ENCODE results near the gene PRKCZ. TPM values are rescaled to one million over a fixed set of nuclear protein-coding genes. Genes with fewer than 3 reads are reported as not detected.

PRKCZ gene
- total RNA-seq, 1 donor from 2014 or later, result 33.4 TPM

- Histone ChIP-seq H3K9ac (no peak overlapping the region), H3K4me2 (peak overlapping the region; percentile 72), H4K20me1 (ENCODE audit: low read depth) (no peaks in the 10 kb centered on the region), H3K9me3 (ENCODE audit: low read depth) (no peaks in the 10 kb centered on the region), H3F3A (ENCODE audit: low read depth) (peaks cover 18% of the 10 kb centered on the region), H3K4me3 (peak overlapping the region; percentile 30), H2AFZ (replicated peaks) (peak overlapping the region; percentile 92), H3K79me2 (ENCODE audit: low read depth) (no peaks in the 10 kb centered on the region), H3K27ac (no peak overlapping the region), H3K27me3 (peaks cover 52% of the 10 kb centered on the region), H3K36me3 (no peaks in the 10 kb centered on the region), H3K4me1 (peaks cover 21% of the 10 kb centered on the region)
- peaks cover 14% of the 10 kb centered on the region for H3K4me1 Mint-ChIP-seq
- no peaks in the 10 kb centered on the region for H3K36me3 Mint-ChIP-seq
- DNase-seq (ENCODE audit: low spot score), result peak; percentile 82
- peaks cover 33% of the 10 kb centered on the region for H3K27me3 Mint-ChIP-seq (ENCODE audit: insufficient read depth, low read depth)
- no peak overlapping the region for H3K4me3 Mint-ChIP-seq
- TF ChIP-seq, protein P1, sequence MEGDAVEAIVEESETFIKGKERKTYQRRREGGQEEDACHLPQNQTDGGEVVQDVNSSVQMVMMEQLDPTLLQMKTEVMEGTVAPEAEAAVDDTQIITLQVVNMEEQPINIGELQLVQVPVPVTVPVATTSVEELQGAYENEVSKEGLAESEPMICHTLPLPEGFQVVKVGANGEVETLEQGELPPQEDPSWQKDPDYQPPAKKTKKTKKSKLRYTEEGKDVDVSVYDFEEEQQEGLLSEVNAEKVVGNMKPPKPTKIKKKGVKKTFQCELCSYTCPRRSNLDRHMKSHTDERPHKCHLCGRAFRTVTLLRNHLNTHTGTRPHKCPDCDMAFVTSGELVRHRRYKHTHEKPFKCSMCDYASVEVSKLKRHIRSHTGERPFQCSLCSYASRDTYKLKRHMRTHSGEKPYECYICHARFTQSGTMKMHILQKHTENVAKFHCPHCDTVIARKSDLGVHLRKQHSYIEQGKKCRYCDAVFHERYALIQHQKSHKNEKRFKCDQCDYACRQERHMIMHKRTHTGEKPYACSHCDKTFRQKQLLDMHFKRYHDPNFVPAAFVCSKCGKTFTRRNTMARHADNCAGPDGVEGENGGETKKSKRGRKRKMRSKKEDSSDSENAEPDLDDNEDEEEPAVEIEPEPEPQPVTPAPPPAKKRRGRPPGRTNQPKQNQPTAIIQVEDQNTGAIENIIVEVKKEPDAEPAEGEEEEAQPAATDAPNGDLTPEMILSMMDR (IDR thresholded peaks at IDR 0.05), result peak; percentile 77
- no peak for TF ChIP-seq EZH2 (IDR thresholded peaks at IDR 0.05)
- H3K27ac Mint-ChIP-seq, result no peak overlapping the region
- H3K9me3 Mint-ChIP-seq, result peaks cover under 1% of the 10 kb centered on the region
These were observed 5.5 kb upstream of the PRKCZ start for GRCh38 chr1:2044510-2045319.

DNA sequence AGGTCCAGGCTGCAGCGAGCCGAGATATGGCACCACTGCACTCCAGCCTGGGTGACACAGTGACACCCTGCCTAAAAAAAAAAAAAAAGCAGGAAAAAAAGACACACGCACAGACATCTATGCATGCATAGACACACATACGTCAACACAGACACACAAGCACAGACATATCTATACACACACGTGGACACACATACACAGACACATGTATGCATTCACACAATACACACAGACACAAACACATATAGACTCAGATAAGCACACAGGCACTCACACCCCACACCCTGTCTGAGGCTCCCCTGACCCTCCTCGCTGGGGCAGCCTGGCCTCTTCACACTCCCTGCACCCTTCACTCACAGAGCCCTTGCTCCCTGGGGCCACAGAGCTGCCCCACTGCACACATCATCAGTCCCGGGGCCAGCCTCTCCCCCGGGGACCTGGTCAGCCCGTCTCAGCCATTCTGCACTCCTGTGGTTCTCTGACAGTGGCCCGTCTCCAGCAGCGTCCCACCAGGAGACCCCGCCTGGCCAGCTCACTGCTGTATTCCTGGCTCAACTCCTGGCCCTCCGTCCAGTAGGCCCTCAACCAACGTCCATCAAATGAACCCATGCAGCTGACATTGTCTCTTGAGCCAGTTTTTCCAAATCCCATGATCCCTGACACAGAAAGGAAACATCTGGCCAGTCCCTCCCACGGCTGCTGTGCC is 4.6 kb upstream of the PRKCZ start:
- Histone ChIP-seq H3K9ac (no peak overlapping the region), H3K79me2 (ENCODE audit: low read depth) (peaks cover 2% of the 10 kb centered on the region), H3K27me3 (peaks cover 53% of the 10 kb centered on the region), H4K20me1 (ENCODE audit: low read depth) (no peaks in the 10 kb centered on the region), H3K4me3 (no peak overlapping the region), H2AFZ (replicated peaks) (no peak overlapping the region), H3K27ac (no peak overlapping the region), H3K4me1 (peaks cover 21% of the 10 kb centered on the region), H3K36me3 (no peaks in the 10 kb centered on the region), H3K4me2 (no peak overlapping the region), H3K9me3 (ENCODE audit: low read depth) (no peaks in the 10 kb centered on the region), H3F3A (ENCODE audit: low read depth) (peaks cover 21% of the 10 kb centered on the region)
- H3K27ac Mint-ChIP-seq, result peak overlapping the region; percentile 90
- H3K9me3 Mint-ChIP-seq, result no peaks in the 10 kb centered on the region
- peaks cover 14% of the 10 kb centered on the region for H3K4me1 Mint-ChIP-seq
- no peak for TF ChIP-seq EZH2phosphoT487 (IDR thresholded peaks at IDR 0.05)
- TF ChIP-seq, protein P1 (IDR thresholded peaks at IDR 0.05), result no peak
- TF ChIP-seq EZH2 (IDR thresholded peaks at IDR 0.05), result no peak
- H3K27me3 Mint-ChIP-seq (ENCODE audit: insufficient read depth, low read depth), result peaks cover 34% of the 10 kb centered on the region
- DNase-seq (ENCODE audit: low spot score), result no peak
- peak overlapping the region; percentile 69 for H3K4me3 Mint-ChIP-seq
- no peaks in the 10 kb centered on the region for H3K36me3 Mint-ChIP-seq

DNA sequence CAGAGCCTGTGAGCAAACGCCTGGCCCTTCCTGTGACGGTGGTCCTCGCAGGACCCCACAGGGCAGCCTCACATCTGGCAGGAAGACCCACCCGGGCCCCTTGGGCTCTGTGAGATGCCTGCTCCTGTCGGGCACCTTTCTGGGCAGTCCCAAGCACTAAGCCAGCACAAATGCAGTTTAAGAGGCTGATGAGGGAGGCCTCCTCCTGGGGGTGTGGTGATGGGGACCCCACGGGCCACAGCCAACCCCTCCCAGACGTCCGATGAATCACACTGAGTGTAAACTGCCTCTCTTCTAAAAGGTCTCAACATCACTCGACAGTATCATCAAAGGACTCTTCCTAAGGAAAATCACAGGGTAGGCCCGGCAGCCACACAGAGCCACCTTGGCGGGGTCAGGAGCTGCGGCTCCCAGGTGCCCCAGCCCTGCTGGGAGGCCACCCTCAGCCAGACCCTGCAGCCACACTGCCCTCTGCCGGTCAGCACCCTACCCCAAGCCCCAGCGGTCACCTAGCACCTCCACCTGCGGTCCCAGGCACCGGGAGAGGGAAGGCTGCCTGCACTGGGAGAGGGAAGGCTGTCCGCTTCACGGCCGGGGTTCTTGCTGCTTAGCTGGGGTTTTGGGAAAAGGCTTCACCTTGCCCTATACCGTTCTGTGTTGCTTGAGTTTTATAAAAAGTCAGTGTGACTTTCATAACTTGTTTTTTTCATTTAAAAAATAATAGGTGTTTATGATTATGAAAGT is 3.9 kb upstream of the PRKCZ start:
- no peak overlapping the region for H3K4me3 Mint-ChIP-seq
- peaks cover 38% of the 10 kb centered on the region for H3K27me3 Mint-ChIP-seq (ENCODE audit: insufficient read depth, low read depth)

More for the DNA sequence above, 3.9 kb upstream of the PRKCZ start:
- no peaks in the 10 kb centered on the region for H3K36me3 ChIP-seq
- H3K4me3 ChIP-seq, result no peak overlapping the region
- no peaks in the 10 kb centered on the region for H3K36me3 Mint-ChIP-seq
- H3K27ac Mint-ChIP-seq, result no peak overlapping the region
- peaks cover 14% of the 10 kb centered on the region for H3K4me1 Mint-ChIP-seq
- no peak overlapping the region for H2AFZ ChIP-seq (replicated peaks)
- H4K20me1 ChIP-seq (ENCODE audit: low read depth), result peaks cover 5% of the 10 kb centered on the region
- no peak overlapping the region for H3K9ac ChIP-seq
- no peak overlapping the region for H3K4me2 ChIP-seq
- no peak for TF ChIP-seq EZH2phosphoT487 (IDR thresholded peaks at IDR 0.05)
- TF ChIP-seq, protein P1 (IDR thresholded peaks at IDR 0.05), result peak; percentile 85
- peak; percentile 12 for TF ChIP-seq EZH2 (IDR thresholded peaks at IDR 0.05)
- H3K27ac ChIP-seq, result no peak overlapping the region
- H3K9me3 ChIP-seq (ENCODE audit: low read depth), result no peaks in the 10 kb centered on the region
- peaks cover 60% of the 10 kb centered on the region for H3K27me3 ChIP-seq
- peaks cover 9% of the 10 kb centered on the region for H3K79me2 ChIP-seq (ENCODE audit: low read depth)
- peaks cover 21% of the 10 kb centered on the region for H3K4me1 ChIP-seq
- no peaks in the 10 kb centered on the region for H3K9me3 Mint-ChIP-seq
- peak; percentile 84 for DNase-seq (ENCODE audit: low spot score)
- H3F3A ChIP-seq (ENCODE audit: low read depth), result peaks cover 21% of the 10 kb centered on the region

All from neural progenitor cell (in vitro differentiated cells).